Measurements from ENCODE around the gene ELMOD3. TPM values are rescaled to one million over a fixed set of nuclear protein-coding genes. Genes with fewer than 3 reads are reported as not detected.

The ELMOD3 gene
- total RNA-seq, 1 donor from 2014 or later: 7.1 TPM

DNA sequence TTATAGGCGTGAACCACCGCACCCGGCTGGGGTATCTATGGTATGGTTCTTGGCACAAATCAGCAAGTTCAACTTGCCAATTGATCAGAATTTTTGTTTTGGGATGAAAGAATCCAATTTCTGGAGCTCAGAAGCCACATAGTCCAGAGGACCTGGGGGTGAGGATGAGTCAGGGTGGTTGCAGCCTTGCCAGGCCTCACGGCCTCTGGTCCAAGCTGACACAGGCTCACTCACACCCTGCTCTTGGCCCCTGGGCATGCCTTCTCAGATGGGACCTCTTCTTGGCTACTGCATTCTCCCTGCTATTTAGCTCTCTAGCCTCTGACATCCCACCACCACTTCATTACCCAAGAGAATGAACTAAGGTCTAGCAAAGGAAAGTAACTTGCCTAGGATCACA, 39.3 kb downstream of the ELMOD3 start:
- no peaks in the 10 kb centered on the region for H3K9me3 ChIP-seq
- H3K27me3 ChIP-seq: no peaks in the 10 kb centered on the region
- H3K4me3 ChIP-seq: no peak overlapping the region
- no peak for DNase-seq (ENCODE audit: low spot score in 2 of 2)
- H3K4me1 ChIP-seq: peaks cover 0 to 3% of the 10 kb centered on the region in 2 donors
- H3K36me3 ChIP-seq: peaks cover 30 to 44% of the 10 kb centered on the region in 2 donors
- intact Hi-C loops (cut with DNase I): no loop called here
- TF ChIP-seq, protein P1, sequence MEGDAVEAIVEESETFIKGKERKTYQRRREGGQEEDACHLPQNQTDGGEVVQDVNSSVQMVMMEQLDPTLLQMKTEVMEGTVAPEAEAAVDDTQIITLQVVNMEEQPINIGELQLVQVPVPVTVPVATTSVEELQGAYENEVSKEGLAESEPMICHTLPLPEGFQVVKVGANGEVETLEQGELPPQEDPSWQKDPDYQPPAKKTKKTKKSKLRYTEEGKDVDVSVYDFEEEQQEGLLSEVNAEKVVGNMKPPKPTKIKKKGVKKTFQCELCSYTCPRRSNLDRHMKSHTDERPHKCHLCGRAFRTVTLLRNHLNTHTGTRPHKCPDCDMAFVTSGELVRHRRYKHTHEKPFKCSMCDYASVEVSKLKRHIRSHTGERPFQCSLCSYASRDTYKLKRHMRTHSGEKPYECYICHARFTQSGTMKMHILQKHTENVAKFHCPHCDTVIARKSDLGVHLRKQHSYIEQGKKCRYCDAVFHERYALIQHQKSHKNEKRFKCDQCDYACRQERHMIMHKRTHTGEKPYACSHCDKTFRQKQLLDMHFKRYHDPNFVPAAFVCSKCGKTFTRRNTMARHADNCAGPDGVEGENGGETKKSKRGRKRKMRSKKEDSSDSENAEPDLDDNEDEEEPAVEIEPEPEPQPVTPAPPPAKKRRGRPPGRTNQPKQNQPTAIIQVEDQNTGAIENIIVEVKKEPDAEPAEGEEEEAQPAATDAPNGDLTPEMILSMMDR (IDR thresholded peaks at IDR 0.05): no peak
- H3K27ac ChIP-seq: peak overlapping the region in 1 of 2 donors; percentile 40

DNA sequence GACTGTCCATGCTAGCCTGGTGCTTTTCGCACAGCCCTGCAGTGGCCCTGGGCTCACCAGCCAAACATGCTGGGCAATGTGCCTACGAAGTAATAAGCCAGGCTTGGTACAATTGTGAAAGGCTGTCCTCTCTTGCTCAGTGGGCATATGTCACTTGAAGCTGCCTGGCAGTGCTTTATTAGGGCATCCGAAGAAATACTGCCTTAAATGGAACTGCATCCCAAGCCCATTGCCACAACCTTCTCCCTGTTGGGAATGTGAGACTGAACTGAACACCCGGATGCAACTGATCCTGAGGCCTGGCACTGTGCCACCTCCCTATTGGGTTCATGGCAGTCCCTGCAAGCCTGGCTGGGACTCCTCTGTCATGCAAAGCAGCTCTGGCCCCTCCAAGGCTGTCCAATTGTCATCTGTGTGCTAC, 39.7 kb downstream of the ELMOD3 start:
- DNase-seq (ENCODE audit: low spot score in 2 of 2): no peak
- peaks cover 28 to 45% of the 10 kb centered on the region in 2 donors for H3K36me3 ChIP-seq

DNA sequence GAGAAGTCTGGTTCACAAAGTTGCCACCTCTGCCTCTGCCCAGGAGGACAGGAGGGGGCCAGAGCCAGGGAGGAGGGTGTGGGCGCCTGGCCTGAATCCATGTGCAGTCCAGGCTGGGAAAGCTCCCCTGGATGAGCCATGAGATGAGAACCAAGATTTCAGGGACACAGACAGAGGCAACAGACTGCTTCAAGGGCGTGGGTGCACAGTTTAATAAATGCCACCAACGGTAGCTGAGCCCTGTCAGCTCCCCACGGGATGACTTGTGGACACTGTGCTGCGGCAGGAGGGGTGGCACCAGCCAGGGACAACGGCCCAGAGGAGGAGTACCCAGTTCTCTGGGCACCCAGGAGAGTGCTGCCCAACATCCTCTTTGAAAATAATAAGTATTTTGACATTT, 40.4 kb downstream of the ELMOD3 start:
- TF ChIP-seq, protein P1 (IDR thresholded peaks at IDR 0.05): no peak
- Histone ChIP-seq H3K36me3 (peaks cover 21 to 42% of the 10 kb centered on the region in 2 donors), H3K27ac (no peak overlapping the region), H3K9me3 (no peaks in the 10 kb centered on the region), H3K27me3 (no peaks in the 10 kb centered on the region), H3K4me3 (no peak overlapping the region), H3K4me1 (peaks cover 0 to 3% of the 10 kb centered on the region in 2 donors)
- DNase-seq (ENCODE audit: low spot score in 2 of 2): no peak
- intact Hi-C loops (cut with DNase I): no loop called here

More for the DNA sequence above, 39.7 kb downstream of the ELMOD3 start:
- H3K9me3 ChIP-seq: no peaks in the 10 kb centered on the region
- H3K27ac ChIP-seq: peak overlapping the region in 1 of 2 donors; percentile 40
- intact Hi-C loops (cut with DNase I): no loop called here
- no peak overlapping the region for H3K4me3 ChIP-seq
- TF ChIP-seq, protein P1 (IDR thresholded peaks at IDR 0.05): no peak
- no peaks in the 10 kb centered on the region for H3K27me3 ChIP-seq
- H3K4me1 ChIP-seq: peaks cover 0 to 3% of the 10 kb centered on the region in 2 donors

DNA sequence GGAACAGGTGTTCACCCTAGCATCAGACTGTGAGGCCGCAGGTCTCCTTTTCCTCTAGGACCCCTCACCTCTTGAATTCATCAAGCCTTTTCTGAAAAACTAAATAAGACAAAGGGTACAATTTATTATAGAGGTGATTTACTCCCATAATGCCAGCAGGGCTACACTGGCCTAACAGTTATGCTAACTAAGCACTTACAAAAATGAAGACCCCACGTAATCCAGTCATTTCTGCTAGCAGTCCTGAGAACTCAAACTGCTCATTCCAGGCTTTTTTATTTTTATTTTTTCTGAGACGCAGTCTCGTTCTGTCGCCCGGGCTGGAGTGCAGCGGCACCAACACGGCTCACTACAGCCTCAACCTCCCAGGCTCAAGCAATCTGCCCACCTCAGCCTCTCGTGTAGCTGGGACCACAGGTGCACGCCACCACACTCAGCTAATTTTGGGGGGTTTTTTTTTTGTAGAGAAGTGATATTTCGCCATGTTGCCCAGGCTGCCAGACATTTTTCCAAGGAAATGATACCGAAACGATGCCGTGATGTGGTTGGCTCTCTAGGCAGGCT, 41.4 kb downstream of the ELMOD3 start:
- H3K27me3 ChIP-seq: no peaks in the 10 kb centered on the region
- peak overlapping the region in 1 of 2 donors; percentile 43 for H3K4me3 ChIP-seq
- TF ChIP-seq, protein P1 (IDR thresholded peaks at IDR 0.05): no peak
- no peak for DNase-seq (ENCODE audit: low spot score in 2 of 2)
- H3K36me3 ChIP-seq: peaks cover 11 to 40% of the 10 kb centered on the region in 2 donors
- H3K9me3 ChIP-seq: no peaks in the 10 kb centered on the region
- peaks cover 0 to 3% of the 10 kb centered on the region in 2 donors for H3K4me1 ChIP-seq
- peak overlapping the region; percentile 18 to 71 for H3K27ac ChIP-seq
- intact Hi-C loops (cut with DNase I): no loop called here

DNA sequence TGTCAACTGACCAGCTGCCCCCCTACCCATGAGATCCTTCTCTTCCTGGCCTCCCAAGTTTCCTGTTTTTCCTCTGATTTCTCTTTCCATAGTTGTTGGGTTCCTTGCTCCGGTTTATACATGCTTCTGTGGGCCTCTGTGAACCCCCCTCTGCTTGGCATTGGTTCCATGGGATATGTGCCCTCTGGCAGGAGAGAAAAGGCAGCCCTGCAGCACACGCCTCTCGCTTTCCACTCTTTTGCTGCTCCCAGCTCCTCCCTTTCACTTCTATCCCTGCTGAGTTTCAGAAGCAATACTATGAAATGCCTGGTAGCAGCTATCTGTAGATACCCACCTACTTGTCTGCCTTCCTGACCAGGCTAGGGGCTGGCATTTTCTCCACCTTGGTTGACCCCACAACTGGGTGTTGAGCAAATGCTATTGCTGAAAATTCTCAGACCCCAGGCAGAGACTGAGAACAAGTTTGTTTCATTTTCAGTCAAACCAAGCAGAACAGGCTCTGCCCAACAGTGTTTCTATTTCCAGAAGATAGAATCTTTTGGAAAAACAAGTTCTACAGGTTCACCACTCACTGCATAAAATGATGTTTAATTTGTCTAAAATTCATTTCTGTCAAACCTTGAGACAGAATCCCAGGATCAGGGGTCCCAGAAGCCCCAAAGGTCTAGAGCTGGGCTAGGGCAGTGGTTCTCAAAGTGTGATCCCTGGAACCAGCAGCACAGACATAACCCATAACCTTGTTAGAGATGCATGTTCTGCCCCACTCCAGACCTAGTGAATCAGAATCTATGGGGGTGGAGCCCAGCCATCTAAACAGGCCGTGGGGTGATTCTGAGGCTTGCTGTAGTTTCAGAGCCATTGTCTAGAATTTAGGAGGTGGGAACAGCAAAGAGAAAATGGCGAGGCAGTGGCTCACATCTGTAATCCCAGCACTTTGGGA, 42.2 kb downstream of the ELMOD3 start:
- intact Hi-C loops (cut with DNase I): no loop called here
- TF ChIP-seq, protein P1 (IDR thresholded peaks at IDR 0.05): no peak
- Histone ChIP-seq H3K9me3 (no peaks in the 10 kb centered on the region), H3K27ac (peak overlapping the region; percentile 18 to 71), H3K27me3 (no peaks in the 10 kb centered on the region), H3K4me1 (peaks cover 0 to 3% of the 10 kb centered on the region in 2 donors), H3K36me3 (peaks cover 13 to 34% of the 10 kb centered on the region in 2 donors), H3K4me3 (peak overlapping the region in 1 of 2 donors; percentile 43)
- no peak for DNase-seq (ENCODE audit: low spot score in 2 of 2)

Measured in ascending aorta (tissue), 2 donors.